ENCODE results near the gene MRPS2.
"Not testable (repeated sequence)": the region's sequence is repeated elsewhere in the genome, so short reads cannot be mapped to it uniquely, and the experiment has no call there.

Gene MRPS2

GRCh38 chr9:135547756-135548736 is 47.6 kb downstream of the MRPS2 start:
- no peak for DNase-seq
- Histone ChIP-seq H3K4me3 (ENCODE audit: control insufficient read depth in 1 of 7, extremely low read depth in 1 of 7, insufficient read depth in 4 of 7, low read depth in 2 of 7, low read length in 6 of 7) (no peak overlapping the region), H3K36me3 (ENCODE audit: control insufficient read depth in 4 of 4, insufficient read depth in 4 of 4, low read length in 3 of 4) (no peaks in the 10 kb centered on the region), H3K27me3 (replicated peaks in 2 of 5; ENCODE audit: control insufficient read depth in 4 of 5, insufficient read depth in 5 of 5, low read length in 4 of 5) (no peaks in the 10 kb centered on the region), H3K27ac (ENCODE audit: insufficient read depth in 1 of 2, low read depth in 1 of 2, low read length in 2 of 2, poor library complexity in 1 of 2, severe bottlenecking in 2 of 2) (no peak overlapping the region), H3K9me3 (ENCODE audit: control extremely low read depth in 1 of 5, control insufficient read depth in 4 of 5, insufficient read depth in 2 of 5, low read depth in 1 of 5, low read length in 4 of 5) (no peaks in the 10 kb centered on the region), H3K4me1 (ENCODE audit: control extremely low read depth in 1 of 4, control insufficient read depth in 4 of 4, insufficient read depth in 4 of 4, low read length in 3 of 4) (no peaks in the 10 kb centered on the region)
- 92% methylated on average over 28 of the region's 28 CpGs for WGBS (ENCODE audit: insufficient coverage)
- POLR2A ChIA-PET = no interaction called here
- CTCF ChIA-PET = no interaction called here

GRCh38 chr9:135549478-135550343 is 49.2 kb downstream of the MRPS2 start:
- H3K4me3 ChIP-seq (ENCODE audit: control insufficient read depth in 1 of 7, extremely low read depth in 1 of 7, insufficient read depth in 4 of 7, low read depth in 2 of 7, low read length in 6 of 7); H3K36me3 ChIP-seq (ENCODE audit: control insufficient read depth in 4 of 4, insufficient read depth in 4 of 4, low read length in 3 of 4); POLR2A ChIA-PET; H3K27ac ChIP-seq (ENCODE audit: insufficient read depth in 1 of 2, low read depth in 1 of 2, low read length in 2 of 2, poor library complexity in 1 of 2, severe bottlenecking in 2 of 2); DNase-seq; H3K9me3 ChIP-seq (ENCODE audit: control extremely low read depth in 1 of 5, control insufficient read depth in 4 of 5, insufficient read depth in 2 of 5, low read depth in 1 of 5, low read length in 4 of 5); CTCF ChIA-PET; H3K4me1 ChIP-seq (ENCODE audit: control extremely low read depth in 1 of 4, control insufficient read depth in 4 of 4, insufficient read depth in 4 of 4, low read length in 3 of 4); H3K27me3 ChIP-seq (replicated peaks in 2 of 5; ENCODE audit: control insufficient read depth in 4 of 5, insufficient read depth in 5 of 5, low read length in 4 of 5): not testable (repeated sequence)
- WGBS (ENCODE audit: insufficient coverage) = 94% methylated on average over 23 of the region's 28 CpGs

GRCh38 chr9:135550344-135550918 is 49.9 kb downstream of the MRPS2 start:
- H3K4me3 ChIP-seq (ENCODE audit: control insufficient read depth in 1 of 7, extremely low read depth in 1 of 7, insufficient read depth in 4 of 7, low read depth in 2 of 7, low read length in 6 of 7) = no peak overlapping the region
- DNase-seq = no peak
- H3K4me1 ChIP-seq (ENCODE audit: control extremely low read depth in 1 of 4, control insufficient read depth in 4 of 4, insufficient read depth in 4 of 4, low read length in 3 of 4) = no peaks in the 10 kb centered on the region
- no peak overlapping the region for H3K27ac ChIP-seq (ENCODE audit: insufficient read depth in 1 of 2, low read depth in 1 of 2, low read length in 2 of 2, poor library complexity in 1 of 2, severe bottlenecking in 2 of 2)
- 88% methylated on average over 13 of the region's 17 CpGs for WGBS (ENCODE audit: insufficient coverage)
- H3K36me3 ChIP-seq (ENCODE audit: control insufficient read depth in 4 of 4, insufficient read depth in 4 of 4, low read length in 3 of 4) = no peaks in the 10 kb centered on the region
- peaks cover 0 to 1% (median 0%) of the 10 kb centered on the region in 5 experiments for H3K9me3 ChIP-seq (ENCODE audit: control extremely low read depth in 1 of 5, control insufficient read depth in 4 of 5, insufficient read depth in 2 of 5, low read depth in 1 of 5, low read length in 4 of 5)
- H3K27me3 ChIP-seq (replicated peaks in 2 of 5; ENCODE audit: control insufficient read depth in 4 of 5, insufficient read depth in 5 of 5, low read length in 4 of 5) = peaks cover 0 to 4% (median 0%) of the 10 kb centered on the region in 5 experiments
- POLR2A ChIA-PET = no interaction called here
- CTCF ChIA-PET = no interaction called here

- Histone ChIP-seq H3K9me3 (ENCODE audit: control extremely low read depth in 1 of 5, control insufficient read depth in 4 of 5, insufficient read depth in 2 of 5, low read depth in 1 of 5, low read length in 4 of 5) (peaks cover 0 to 5% (median 0%) of the 10 kb centered on the region in 5 experiments), H3K36me3 (ENCODE audit: control insufficient read depth in 4 of 4, insufficient read depth in 4 of 4, low read length in 3 of 4) (no peaks in the 10 kb centered on the region), H3K4me1 (ENCODE audit: control extremely low read depth in 1 of 4, control insufficient read depth in 4 of 4, insufficient read depth in 4 of 4, low read length in 3 of 4) (no peaks in the 10 kb centered on the region), H3K27ac (ENCODE audit: insufficient read depth in 1 of 2, low read depth in 1 of 2, low read length in 2 of 2, poor library complexity in 1 of 2, severe bottlenecking in 2 of 2) (no peak overlapping the region), H3K27me3 (replicated peaks in 2 of 5; ENCODE audit: control insufficient read depth in 4 of 5, insufficient read depth in 5 of 5, low read length in 4 of 5) (peaks cover 0 to 6% (median 0%) of the 10 kb centered on the region in 5 experiments), H3K4me3 (ENCODE audit: control insufficient read depth in 1 of 7, extremely low read depth in 1 of 7, insufficient read depth in 4 of 7, low read depth in 2 of 7, low read length in 6 of 7) (no peak overlapping the region)
- CTCF ChIA-PET = no interaction called here
- POLR2A ChIA-PET = no interaction called here
- WGBS (ENCODE audit: insufficient coverage) = 63% methylated on average over 14 of the region's 14 CpGs
- DNase-seq = no peak
These were observed 50.5 kb downstream of the MRPS2 start for GRCh38 chr9:135551031-135551430.

- Histone ChIP-seq H3K4me1 (ENCODE audit: control extremely low read depth in 1 of 4, control insufficient read depth in 4 of 4, insufficient read depth in 4 of 4, low read length in 3 of 4) (no peaks in the 10 kb centered on the region), H3K27me3 (replicated peaks in 2 of 5; ENCODE audit: control insufficient read depth in 4 of 5, insufficient read depth in 5 of 5, low read length in 4 of 5) (peaks cover 0 to 9% (median 0%) of the 10 kb centered on the region in 5 experiments), H3K36me3 (ENCODE audit: control insufficient read depth in 4 of 4, insufficient read depth in 4 of 4, low read length in 3 of 4) (no peaks in the 10 kb centered on the region), H3K9me3 (ENCODE audit: control extremely low read depth in 1 of 5, control insufficient read depth in 4 of 5, insufficient read depth in 2 of 5, low read depth in 1 of 5, low read length in 4 of 5) (peaks cover 0 to 5% (median 0%) of the 10 kb centered on the region in 5 experiments), H3K4me3 (ENCODE audit: control insufficient read depth in 1 of 7, extremely low read depth in 1 of 7, insufficient read depth in 4 of 7, low read depth in 2 of 7, low read length in 6 of 7) (no peak overlapping the region), H3K27ac (ENCODE audit: insufficient read depth in 1 of 2, low read depth in 1 of 2, low read length in 2 of 2, poor library complexity in 1 of 2, severe bottlenecking in 2 of 2) (no peak overlapping the region)
- POLR2A ChIA-PET = no interaction called here
- no peak for DNase-seq
- CTCF ChIA-PET = interaction anchor here (0.7 kb wide), 1 partner anchor 46 kb away, joined by 3 read pairs; no protein-coding TSS in a partner anchor
- WGBS (ENCODE audit: insufficient coverage) = 94% methylated on average over 10 of the region's 13 CpGs
These were observed 51.0 kb downstream of the MRPS2 start for GRCh38 chr9:135551456-135551855.

- Histone ChIP-seq H3K4me3 (ENCODE audit: control insufficient read depth in 1 of 7, extremely low read depth in 1 of 7, insufficient read depth in 4 of 7, low read depth in 2 of 7, low read length in 6 of 7) (no peak overlapping the region), H3K4me1 (ENCODE audit: control extremely low read depth in 1 of 4, control insufficient read depth in 4 of 4, insufficient read depth in 4 of 4, low read length in 3 of 4) (no peaks in the 10 kb centered on the region), H3K36me3 (ENCODE audit: control insufficient read depth in 4 of 4, insufficient read depth in 4 of 4, low read length in 3 of 4) (no peaks in the 10 kb centered on the region), H3K9me3 (ENCODE audit: control extremely low read depth in 1 of 5, control insufficient read depth in 4 of 5, insufficient read depth in 2 of 5, low read depth in 1 of 5, low read length in 4 of 5) (peaks cover 0 to 5% (median 0%) of the 10 kb centered on the region in 5 experiments), H3K27ac (ENCODE audit: insufficient read depth in 1 of 2, low read depth in 1 of 2, low read length in 2 of 2, poor library complexity in 1 of 2, severe bottlenecking in 2 of 2) (no peak overlapping the region), H3K27me3 (replicated peaks in 2 of 5; ENCODE audit: control insufficient read depth in 4 of 5, insufficient read depth in 5 of 5, low read length in 4 of 5) (peaks cover 0 to 10% (median 0%) of the 10 kb centered on the region in 5 experiments)
- DNase-seq = no peak
- CTCF ChIA-PET = interaction anchor here (0.7 kb wide), 1 partner anchor 47 kb away, joined by 3 read pairs; no protein-coding TSS in a partner anchor
- POLR2A ChIA-PET = no interaction called here
- WGBS (ENCODE audit: insufficient coverage) = 94% methylated on average over 17 of the region's 18 CpGs
These were observed 51.7 kb downstream of the MRPS2 start for GRCh38 chr9:135552021-135552697.

Data from common myeloid progenitor, CD34-positive (primary cell).